IPS-15b (cell line): ENCODE results near the gene SAP30.

ENCODE experiments used
- H3K27me3 ChIP-seq: one replicate; pipeline ENCODE4 v1.6.1; 2013; ENCODE audit warnings: low read length; ENCODE audit not compliant: control insufficient read depth, insufficient read depth
- H3K36me3 ChIP-seq: one replicate; pipeline ENCODE4 v1.6.1; 2013; ENCODE audit warnings: low read length; ENCODE audit not compliant: control insufficient read depth, insufficient read depth
- H3K4me1 ChIP-seq: one replicate; pipeline ENCODE4 v1.6.1; 2013; ENCODE audit warnings: mild to moderate bottlenecking, low read length; ENCODE audit not compliant: control insufficient read depth, insufficient read depth
- H3K4me3 ChIP-seq: one replicate; pipeline ENCODE4 v1.5.1; 2013; ENCODE audit warnings: low read depth, low read length
- H3K9ac ChIP-seq: one replicate; pipeline ENCODE4 v1.6.1; 2013; ENCODE audit warnings: low read depth, mild to moderate bottlenecking, low read length
- H3K9me3 ChIP-seq: one replicate; pipeline ENCODE4 v1.6.1; 2013; ENCODE audit warnings: mild to moderate bottlenecking, low read length; ENCODE audit not compliant: control insufficient read depth, insufficient read depth

Gene SAP30

GRCh38 chr4:173337463-173337862 is 33.3 kb upstream of the SAP30 start:
- Histone ChIP-seq H3K4me1 (peaks cover 3% of the 10 kb centered on the region), H3K9ac (no peak overlapping the region), H3K36me3 (peaks cover 4% of the 10 kb centered on the region), H3K9me3 (no peaks in the 10 kb centered on the region), H3K4me3 (no peak overlapping the region), H3K27me3 (peaks cover 8% of the 10 kb centered on the region)

- Histone ChIP-seq H3K9ac (no peak overlapping the region), H3K36me3 (no peaks in the 10 kb centered on the region), H3K9me3 (no peaks in the 10 kb centered on the region), H3K4me3 (no peak overlapping the region), H3K4me1 (peaks cover 10% of the 10 kb centered on the region), H3K27me3 (no peaks in the 10 kb centered on the region)
Measured at GRCh38 chr4:173343832-173344397, 26.8 kb upstream of the SAP30 start.

- H3K4me3 ChIP-seq = no peak overlapping the region
- no peak overlapping the region for H3K9ac ChIP-seq
- H3K9me3 ChIP-seq = no peaks in the 10 kb centered on the region
- peaks cover 10% of the 10 kb centered on the region for H3K4me1 ChIP-seq
- no peaks in the 10 kb centered on the region for H3K36me3 ChIP-seq
- no peaks in the 10 kb centered on the region for H3K27me3 ChIP-seq
Measured at GRCh38 chr4:173345648-173346047, 25.1 kb upstream of the SAP30 start.

GRCh38 chr4:173346074-173346473 is 24.7 kb upstream of the SAP30 start:
- no peaks in the 10 kb centered on the region for H3K27me3 ChIP-seq
- H3K9me3 ChIP-seq = no peaks in the 10 kb centered on the region
- no peak overlapping the region for H3K4me3 ChIP-seq
- H3K36me3 ChIP-seq = no peaks in the 10 kb centered on the region
- peaks cover 10% of the 10 kb centered on the region for H3K4me1 ChIP-seq
- H3K9ac ChIP-seq = no peak overlapping the region

GRCh38 chr4:173347467-173347866 is 23.3 kb upstream of the SAP30 start:
- Histone ChIP-seq H3K4me1 (peaks cover 10% of the 10 kb centered on the region), H3K4me3 (no peak overlapping the region), H3K27me3 (no peaks in the 10 kb centered on the region), H3K9me3 (no peaks in the 10 kb centered on the region), H3K9ac (no peak overlapping the region), H3K36me3 (no peaks in the 10 kb centered on the region)

GRCh38 chr4:173357939-173358338 is 12.8 kb upstream of the SAP30 start:
- Histone ChIP-seq H3K36me3 (no peaks in the 10 kb centered on the region), H3K4me3 (no peak overlapping the region), H3K4me1 (peaks cover 2% of the 10 kb centered on the region), H3K9me3 (no peaks in the 10 kb centered on the region), H3K9ac (no peak overlapping the region), H3K27me3 (no peaks in the 10 kb centered on the region)

GRCh38 chr4:173360587-173361221 is 10.1 kb upstream of the SAP30 start:
- no peaks in the 10 kb centered on the region for H3K36me3 ChIP-seq
- H3K4me1 ChIP-seq = peaks cover 2% of the 10 kb centered on the region
- H3K4me3 ChIP-seq = no peak overlapping the region
- H3K27me3 ChIP-seq = no peaks in the 10 kb centered on the region
- H3K9ac ChIP-seq = no peak overlapping the region
- no peaks in the 10 kb centered on the region for H3K9me3 ChIP-seq

GRCh38 chr4:173362666-173363065 is 8.1 kb upstream of the SAP30 start:
- no peaks in the 10 kb centered on the region for H3K9me3 ChIP-seq
- H3K27me3 ChIP-seq = no peaks in the 10 kb centered on the region
- H3K9ac ChIP-seq = no peak overlapping the region
- peaks cover 2% of the 10 kb centered on the region for H3K4me1 ChIP-seq
- no peak overlapping the region for H3K4me3 ChIP-seq
- no peaks in the 10 kb centered on the region for H3K36me3 ChIP-seq

- no peaks in the 10 kb centered on the region for H3K9me3 ChIP-seq
- no peak overlapping the region for H3K9ac ChIP-seq
- no peaks in the 10 kb centered on the region for H3K36me3 ChIP-seq
- peaks cover 2% of the 10 kb centered on the region for H3K4me1 ChIP-seq
- H3K27me3 ChIP-seq = no peaks in the 10 kb centered on the region
- H3K4me3 ChIP-seq = no peak overlapping the region
Measured at GRCh38 chr4:173365359-173365996, 5.3 kb upstream of the SAP30 start.

- H3K27me3 ChIP-seq = no peaks in the 10 kb centered on the region
- no peak overlapping the region for H3K4me3 ChIP-seq
- no peaks in the 10 kb centered on the region for H3K9me3 ChIP-seq
- H3K36me3 ChIP-seq = no peaks in the 10 kb centered on the region
- no peaks in the 10 kb centered on the region for H3K4me1 ChIP-seq
- H3K9ac ChIP-seq = no peak overlapping the region
Measured at GRCh38 chr4:173367285-173367684, 3.5 kb upstream of the SAP30 start.

GRCh38 chr4:173367946-173368345 is 2.8 kb upstream of the SAP30 start:
- H3K9me3 ChIP-seq = no peaks in the 10 kb centered on the region
- peaks cover 3% of the 10 kb centered on the region for H3K27me3 ChIP-seq
- no peak overlapping the region for H3K9ac ChIP-seq
- no peaks in the 10 kb centered on the region for H3K36me3 ChIP-seq
- no peak overlapping the region for H3K4me3 ChIP-seq
- H3K4me1 ChIP-seq = no peaks in the 10 kb centered on the region

- H3K9me3 ChIP-seq = no peaks in the 10 kb centered on the region
- H3K4me3 ChIP-seq = peak overlapping the region; percentile 95
- H3K36me3 ChIP-seq = no peaks in the 10 kb centered on the region
- no peak overlapping the region for H3K9ac ChIP-seq
- peaks cover 6% of the 10 kb centered on the region for H3K27me3 ChIP-seq
- H3K4me1 ChIP-seq = no peaks in the 10 kb centered on the region
Measured at GRCh38 chr4:173370130-173370476, 651 bp upstream of the SAP30 start.
